GM20000 (cell line): Measurements from ENCODE around the gene PNPLA7.

Source experiments
- DNase-seq: peaks from one replicate; pipeline ENCODE4 v3.0.0; 2012; ENCODE audit warnings: low spot score
- TF ChIP-seq, protein P1 (sequence below): IDR thresholded peaks from 2 replicates; pipeline ENCODE4 v1.5.1; 2012; ENCODE audit warnings: mild to moderate bottlenecking, control low read depth; ENCODE audit errors: extremely low read depth, missing control alignments

PNPLA7 gene

DNA sequence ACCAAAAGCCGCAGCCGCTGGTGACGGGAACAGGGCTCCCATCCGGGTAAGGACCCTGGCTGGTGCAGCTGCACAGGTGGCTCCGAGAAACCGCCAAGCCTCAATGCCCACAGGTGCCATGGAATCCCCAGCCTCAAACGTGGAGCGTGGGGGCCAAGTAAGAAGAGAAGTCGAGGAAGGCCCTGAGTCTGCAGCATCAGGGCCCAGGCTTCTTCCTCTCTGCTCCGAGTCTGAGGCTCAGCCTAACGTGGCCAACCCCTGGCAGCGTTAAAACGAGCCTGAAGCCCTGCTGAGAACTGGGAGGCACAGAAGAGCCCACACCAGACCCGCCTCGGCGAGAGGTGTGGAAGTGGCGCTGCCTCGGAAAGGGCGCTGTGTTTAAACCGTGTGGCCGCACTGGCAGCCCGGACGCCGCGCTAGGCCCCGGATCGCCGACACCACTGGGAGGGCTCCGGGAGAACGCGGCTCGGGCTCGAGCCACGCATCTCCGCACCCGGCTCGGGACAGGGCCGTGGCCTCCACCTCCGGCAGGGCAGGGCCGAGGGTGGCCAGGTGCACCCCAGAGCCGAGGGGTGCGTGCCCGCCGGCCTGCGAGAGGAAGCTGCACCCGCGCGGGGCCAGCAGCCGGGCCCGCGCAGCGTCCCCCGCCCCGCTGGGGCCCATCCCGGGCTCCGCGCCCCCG is 39.4 kb upstream of the PNPLA7 start:
- peak; percentile 36 for DNase-seq
- TF ChIP-seq, protein P1, sequence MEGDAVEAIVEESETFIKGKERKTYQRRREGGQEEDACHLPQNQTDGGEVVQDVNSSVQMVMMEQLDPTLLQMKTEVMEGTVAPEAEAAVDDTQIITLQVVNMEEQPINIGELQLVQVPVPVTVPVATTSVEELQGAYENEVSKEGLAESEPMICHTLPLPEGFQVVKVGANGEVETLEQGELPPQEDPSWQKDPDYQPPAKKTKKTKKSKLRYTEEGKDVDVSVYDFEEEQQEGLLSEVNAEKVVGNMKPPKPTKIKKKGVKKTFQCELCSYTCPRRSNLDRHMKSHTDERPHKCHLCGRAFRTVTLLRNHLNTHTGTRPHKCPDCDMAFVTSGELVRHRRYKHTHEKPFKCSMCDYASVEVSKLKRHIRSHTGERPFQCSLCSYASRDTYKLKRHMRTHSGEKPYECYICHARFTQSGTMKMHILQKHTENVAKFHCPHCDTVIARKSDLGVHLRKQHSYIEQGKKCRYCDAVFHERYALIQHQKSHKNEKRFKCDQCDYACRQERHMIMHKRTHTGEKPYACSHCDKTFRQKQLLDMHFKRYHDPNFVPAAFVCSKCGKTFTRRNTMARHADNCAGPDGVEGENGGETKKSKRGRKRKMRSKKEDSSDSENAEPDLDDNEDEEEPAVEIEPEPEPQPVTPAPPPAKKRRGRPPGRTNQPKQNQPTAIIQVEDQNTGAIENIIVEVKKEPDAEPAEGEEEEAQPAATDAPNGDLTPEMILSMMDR = no peak

DNA sequence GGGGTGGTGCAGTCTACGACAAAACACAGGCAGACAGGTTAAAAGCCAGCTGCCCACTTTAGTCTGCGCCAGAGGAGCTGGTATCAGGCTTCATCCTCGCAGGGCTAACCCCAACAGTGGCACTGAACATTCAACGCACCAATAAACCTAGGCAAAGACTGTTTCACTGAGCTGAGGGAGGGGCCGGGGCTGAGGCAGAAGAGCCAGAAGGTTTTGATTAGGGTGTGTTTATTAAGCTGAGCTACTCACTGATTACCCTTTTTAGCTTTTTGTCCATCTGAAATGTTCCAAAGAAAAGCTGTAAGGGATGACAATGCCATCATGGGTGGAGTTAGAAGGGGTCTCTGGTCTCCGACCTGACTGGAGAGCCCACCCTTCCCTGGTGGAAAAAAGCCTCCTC is 38.7 kb upstream of the PNPLA7 start:
- DNase-seq = no peak
- TF ChIP-seq, protein P1 = no peak

DNA sequence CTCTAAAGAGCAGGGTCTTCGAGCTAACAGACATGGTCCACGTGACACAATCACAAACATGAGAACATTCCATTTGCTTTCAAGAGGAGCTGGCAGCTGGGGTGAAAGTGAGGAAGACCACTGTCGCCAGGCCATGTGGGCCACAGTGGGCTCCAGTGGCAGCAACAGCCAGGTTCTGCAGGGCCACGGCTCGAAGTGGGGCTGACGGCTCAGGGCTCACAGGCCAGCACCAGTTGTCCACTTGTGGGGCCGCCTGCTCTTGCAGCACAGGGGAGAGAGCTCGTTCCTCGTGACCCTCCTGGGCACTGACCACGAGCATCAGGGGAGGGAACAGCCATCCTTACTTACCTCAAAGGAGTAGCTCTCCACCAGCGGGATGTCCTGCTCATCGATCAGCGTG is 38.1 kb upstream of the PNPLA7 start:
- TF ChIP-seq, protein P1 = no peak
- DNase-seq = no peak

DNA sequence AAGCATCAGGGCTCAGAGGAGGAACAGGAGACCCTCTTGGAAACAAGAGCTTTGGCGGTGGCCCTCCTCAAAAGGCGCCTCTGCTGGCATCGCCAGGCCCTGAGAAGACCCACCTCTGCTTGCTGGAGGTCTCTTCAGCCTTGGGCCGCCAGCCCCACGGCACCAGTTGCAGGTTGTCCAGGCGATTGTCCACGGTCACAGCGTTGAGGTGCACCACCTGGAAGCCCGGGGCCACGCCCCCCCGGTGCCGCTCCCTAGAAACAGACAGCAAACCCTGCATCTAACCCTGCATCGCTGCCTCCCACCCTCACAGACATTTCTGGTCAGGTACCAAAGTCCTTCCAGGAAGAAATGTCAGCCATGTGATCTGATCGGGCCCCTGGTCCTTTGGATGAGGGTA is 36.7 kb upstream of the PNPLA7 start:
- TF ChIP-seq, protein P1 = no peak
- no peak for DNase-seq

DNA sequence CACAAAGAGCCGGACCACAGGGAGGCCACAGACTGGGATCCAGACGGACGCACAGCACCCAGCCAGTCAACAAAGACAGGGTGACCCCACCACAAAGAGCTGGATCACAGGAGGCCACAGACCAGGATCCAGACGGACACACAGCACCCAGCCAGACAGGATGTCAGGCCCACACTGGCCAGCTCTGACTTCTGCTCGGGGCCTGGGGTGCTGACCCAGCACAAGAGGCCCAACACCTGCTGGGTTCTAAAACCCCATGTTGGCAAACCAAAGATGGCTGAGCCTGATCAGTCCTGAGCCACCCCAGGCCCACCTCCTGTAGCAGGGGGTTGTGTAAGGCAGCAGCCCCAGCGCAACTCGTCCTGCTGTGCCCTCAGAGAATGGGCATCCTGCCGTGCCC is 33.8 kb upstream of the PNPLA7 start:
- DNase-seq = no peak
- TF ChIP-seq, protein P1 = no peak

DNA sequence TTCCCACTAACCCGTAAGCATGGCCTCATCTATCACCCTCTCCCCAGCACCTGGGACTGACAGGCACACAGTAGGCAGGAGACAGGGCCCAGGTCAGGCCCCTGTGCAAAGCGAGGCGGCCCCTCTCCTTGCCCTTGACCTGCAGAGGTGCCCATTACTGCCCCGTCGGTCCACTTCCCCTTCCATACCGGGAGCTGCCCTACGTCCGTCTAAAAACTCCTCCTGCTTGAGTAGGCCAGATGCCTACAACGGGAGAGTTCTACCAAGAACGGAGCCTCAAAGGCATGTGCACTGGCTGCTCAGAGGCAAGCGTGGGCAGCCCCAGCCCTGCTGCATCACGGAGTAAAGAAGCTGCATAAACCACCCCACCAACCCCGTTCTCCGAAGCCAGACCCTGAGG is 33.1 kb upstream of the PNPLA7 start:
- TF ChIP-seq, protein P1 = no peak
- DNase-seq = no peak

DNA sequence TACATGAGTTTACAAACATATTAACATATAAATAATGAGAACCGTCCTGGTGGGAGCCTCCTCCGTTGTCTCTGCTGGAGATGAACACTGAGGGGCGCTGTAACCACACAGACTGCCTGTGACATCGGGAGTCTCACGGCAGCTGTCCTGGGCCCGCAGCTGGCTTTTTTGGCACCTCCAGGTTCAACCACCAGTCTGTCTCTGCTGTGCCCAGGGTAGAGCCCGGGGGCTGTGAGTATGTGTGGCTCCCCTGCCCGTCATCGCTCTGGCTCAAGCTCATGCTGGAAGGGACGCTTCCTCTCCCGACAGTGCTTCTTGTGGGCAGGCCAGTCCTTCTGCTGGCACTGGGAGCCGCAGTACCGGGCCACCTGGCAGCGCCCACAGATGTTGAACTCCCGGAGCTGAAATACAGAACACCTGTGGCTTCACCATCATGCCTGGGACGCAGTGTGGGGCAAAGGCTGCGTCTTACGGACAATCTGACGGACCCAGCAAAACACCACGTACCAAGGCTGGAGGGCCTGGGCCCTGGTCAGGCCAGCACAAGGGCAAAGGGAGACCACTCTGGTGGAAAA is 32.2 kb upstream of the PNPLA7 start:
- TF ChIP-seq, protein P1 = no peak
- no peak for DNase-seq
